PC-9 (cell line): ENCODE results near the gene ZNF217. TPM values are rescaled to one million over a fixed set of nuclear protein-coding genes. Genes with fewer than 3 reads are reported as not detected.
"Not testable (repeated sequence)": the region's sequence is repeated elsewhere in the genome, so short reads cannot be mapped to it uniquely, and the experiment has no call there.

ENCODE experiments used
- BruUV-seq: library from RNA; stranded (reverse); fragments of 400-500 nt; replicated peaks from 2 replicates; lab custom pipeline; 2021; lab: Mats Ljungman, UMichigan
- CTCF ChIA-PET: fragments of 300-600 bp; sonication (Branson Sonifier 250); formaldehyde crosslinking; loops from one replicate; lab custom pipeline; 2022; ENCODE audit warnings: antibody characterized with exemption; lab: Charles Lee
- POLR2A ChIA-PET: fragments of 300-600 bp; sonication (Branson Sonifier 250); formaldehyde crosslinking; loops from one replicate; lab custom pipeline; 2022; ENCODE audit warnings: antibody characterized with exemption; ENCODE audit not compliant: unreplicated experiment; lab: Charles Lee
- DNase-seq, 2 experiments: peaks; one replicate each; pipeline versions ENCODE4 v3.0.0 to v3.0.0-alpha.2; 2015 to 2022; ENCODE audit warnings: mixed read lengths in 1 of 2
- H2AFZ ChIP-seq: fragments of 200-600 bp; sonication (generic); 2 replicates; pipeline ENCODE4 v1.8.1; 2017; ENCODE audit warnings: antibody characterized with exemption
- H3F3A ChIP-seq: fragments of 200-600 bp; sonication (generic); 2 replicates; pipeline ENCODE4 v1.8.1; 2017; ENCODE audit warnings: antibody characterized with exemption, mild to moderate bottlenecking, low read depth; ENCODE audit not compliant: insufficient read depth
- H3K27ac ChIP-seq: fragments of 200-600 bp; sonication (generic); 2 replicates; pipeline ENCODE4 v1.6.1; 2016; ENCODE audit warnings: mixed run types
- H3K27me3 ChIP-seq: fragments of 200-600 bp; sonication (generic); 2 replicates; pipeline ENCODE4 v1.6.1; 2016; ENCODE audit warnings: low read depth, mixed run types; ENCODE audit not compliant: insufficient read depth
- H3K36me3 ChIP-seq: fragments of 200-600 bp; sonication (generic); 2 replicates; pipeline ENCODE4 v1.6.1; 2016; ENCODE audit warnings: low read depth, mixed run types
- H3K4me1 ChIP-seq: fragments of 200-600 bp; sonication (generic); replicated peaks from 2 replicates; pipeline ENCODE4 v1.6.1; 2016; ENCODE audit warnings: mixed run types; ENCODE audit not compliant: insufficient read depth
- H3K4me2 ChIP-seq: fragments of 200-600 bp; sonication (generic); 2 replicates; pipeline ENCODE4 v1.6.1; 2017; ENCODE audit warnings: mixed run types
- H3K4me3 ChIP-seq: fragments of 200-600 bp; sonication (generic); 2 replicates; pipeline ENCODE4 v1.6.1; 2016; ENCODE audit warnings: mixed run types
- H3K79me2 ChIP-seq: fragments of 200-600 bp; sonication (generic); 2 replicates; pipeline ENCODE4 v1.6.1; 2017; ENCODE audit warnings: low read depth, mixed run types
- H3K9me2 ChIP-seq: fragments of 200-600 bp; sonication (generic); 2 replicates; pipeline ENCODE4 v1.8.1; 2017; ENCODE audit warnings: mild to moderate bottlenecking; ENCODE audit not compliant: insufficient read depth
- H3K9me3 ChIP-seq: fragments of 200-600 bp; sonication (generic); 2 replicates; pipeline ENCODE4 v1.8.1; 2016; ENCODE audit warnings: low read depth; ENCODE audit not compliant: insufficient read depth
- H4K20me1 ChIP-seq: fragments of 200-600 bp; sonication (generic); 2 replicates; pipeline ENCODE4 v1.8.1; 2017; ENCODE audit not compliant: insufficient read depth
- CTCF ChIP-seq: fragments of 200-600 bp; sonication (generic); conservative IDR thresholded peaks from 2 replicates; pipeline ENCODE4 v1.6.1; 2017; ENCODE audit warnings: mixed run types, antibody characterized with exemption, mild to moderate bottlenecking, moderate library complexity
- EZH2 ChIP-seq: fragments of 200-600 bp; sonication (generic); IDR thresholded peaks from 2 replicates; pipeline ENCODE4 v1.8.0; 2017; ENCODE audit warnings: antibody characterized with exemption, low read depth
- intact Hi-C: fragments of 100-400 bp; cut with micrococcal nuclease; formaldehyde crosslinking; loops from one replicate; pipeline ENCODE4 v1.10.0; 2022; ENCODE audit not compliant: unreplicated experiment
- total RNA-seq: library from RNA; stranded (reverse); gene quantifications from 2 replicates; pipeline ENCODE4 v1.2.3, GENCODE V29; 2021

ZNF217 gene
- total RNA-seq, 1 experiment from 2014 or later: 63.8 TPM

GRCh38 chr20:53613748-53614147 is 20.1 kb upstream of the ZNF217 start:
- Histone ChIP-seq H3K9me2 (no peaks in the 10 kb centered on the region), H3K79me2 (no peaks in the 10 kb centered on the region), H3K4me2 (no peak overlapping the region), H3K27ac (peak overlapping the region; percentile 22; the same call in 1 of the 2 replicates), H4K20me1 (no peaks in the 10 kb centered on the region), H3F3A (peaks cover 16% of the 10 kb centered on the region), H3K27me3 (no peaks in the 10 kb centered on the region), H3K9me3 (no peaks in the 10 kb centered on the region), H2AFZ (no peak overlapping the region), H3K4me1 (peaks cover 43% of the 10 kb centered on the region), H3K36me3 (no peaks in the 10 kb centered on the region), H3K4me3 (no peak overlapping the region)
- intact Hi-C loops: no loop called here
- no TSS peak for BruUV-seq
- ChIA-PET POLR2A (interaction anchor here (0.8 kb wide), 1 partner anchor 29 kb away, joined by 10 read pairs; no protein-coding TSS in a partner anchor), CTCF (no interaction called here)
- TF ChIP-seq EZH2: no peak
- TF ChIP-seq CTCF: no peak
- no peak for DNase-seq

- H3K36me3 ChIP-seq, BruUV-seq, H3F3A ChIP-seq, H3K79me2 ChIP-seq, H3K4me2 ChIP-seq, H3K27me3 ChIP-seq, H2AFZ ChIP-seq, intact Hi-C loops, H3K9me2 ChIP-seq, H4K20me1 ChIP-seq, H3K9me3 ChIP-seq, DNase-seq, H3K4me3 ChIP-seq: not testable (repeated sequence)
- POLR2A ChIA-PET: interaction anchor here (0.6 kb wide), 1 partner anchor 99 kb away, joined by 9 read pairs; no protein-coding TSS in a partner anchor
- H3K27ac ChIP-seq: peak overlapping the region; percentile 90
- CTCF ChIA-PET: interaction anchor here (0.6 kb wide), 1 partner anchor 42 kb away, joined by 3 read pairs; no protein-coding TSS in a partner anchor
- peaks cover 29% of the 10 kb centered on the region for H3K4me1 ChIP-seq
Observed at GRCh38 chr20:53612289-53612688, 18.6 kb upstream of the ZNF217 start.

GRCh38 chr20:53611449-53611894 is 17.8 kb upstream of the ZNF217 start:
- TF ChIP-seq CTCF (no peak), EZH2 (no peak)
- Histone ChIP-seq H3K9me3 (no peaks in the 10 kb centered on the region), H3K36me3 (no peaks in the 10 kb centered on the region), H3K79me2 (no peaks in the 10 kb centered on the region), H3K27ac (peak overlapping the region; percentile 90), H4K20me1 (no peaks in the 10 kb centered on the region), H3K4me3 (no peak overlapping the region), H3K9me2 (no peaks in the 10 kb centered on the region), H3K4me1 (peaks cover 32% of the 10 kb centered on the region), H3K4me2 (peak overlapping the region; percentile 77), H3K27me3 (no peaks in the 10 kb centered on the region), H3F3A (peaks cover 8% of the 10 kb centered on the region), H2AFZ (0 out of 2 replicates have a peak overlapping the region, but pooled peaks have one; percentile 52)
- CTCF ChIA-PET: interaction anchor here (0.6 to 0.7 kb wide), 2 partner anchors 36 to 37 kb away, joined by 3 read pairs; no protein-coding TSS in a partner anchor
- POLR2A ChIA-PET: interaction anchor here (0.6 to 1.1 kb wide), 2 partner anchors 31 to 136 kb away, joined by 3 to 7 read pairs; no protein-coding TSS in a partner anchor
- DNase-seq: peak; percentile 52 to 90
- intact Hi-C loops: no loop called here
- BruUV-seq: no TSS peak
